Heart left ventricle (tissue), 16 donors: Measurements from ENCODE around the gene HTR2A. TPM values are rescaled to one million over a fixed set of nuclear protein-coding genes. Genes with fewer than 3 reads are reported as not detected.

ENCODE experiments used
- ATAC-seq, 4 donors: fragments of 200-7000 bp; cut with Tn5 transposase; one replicate each; pipeline ENCODE4 v1.9.1; 2020 to 2022; ENCODE audit warnings: moderate library complexity in 4 of 4, mild to moderate bottlenecking in 3 of 4, moderate number of reproducible peaks in 1 of 4
- DNase-seq, 5 donors: peaks; one replicate each; pipeline ENCODE4 v3.0.0-alpha.2; 2020
- H3K27ac ChIP-seq, 12 donors: fragments of 200-600 bp; sonication (generic) in 4 of 12; one replicate each; pipeline versions ENCODE4 v1.5.0 to v1.8.0; 2016 to 2022; ENCODE audit warnings: mild to moderate bottlenecking in 2 of 12
- H3K27me3 ChIP-seq, 9 donors: fragments of 200-600 bp; sonication (generic) in 2 of 9; one replicate each; pipeline versions ENCODE4 v1.5.1 to v1.8.0; 2016 to 2022; ENCODE audit warnings: mild to moderate bottlenecking in 3 of 9
- H3K36me3 ChIP-seq, 9 donors: fragments of 200-600 bp; sonication (generic) in 2 of 9; one replicate each; pipeline versions ENCODE4 v1.5.0 to v1.8.0; 2018 to 2022; ENCODE audit warnings: mild to moderate bottlenecking in 2 of 9
- H3K4me1 ChIP-seq, 12 donors: fragments of 200-600 bp; sonication (generic) in 4 of 12; one replicate each; pipeline versions ENCODE4 v1.5.0 to v1.8.0; 2016 to 2022; ENCODE audit warnings: mild to moderate bottlenecking in 3 of 12
- H3K4me3 ChIP-seq, 12 donors: fragments of 200-600 bp; sonication (generic) in 4 of 12; one replicate each; pipeline versions ENCODE4 v1.5.0 to v1.8.0; 2017 to 2022; ENCODE audit warnings: mild to moderate bottlenecking in 9 of 12, moderate library complexity in 4 of 12
- H3K9me3 ChIP-seq, 12 donors: fragments of 200-600 bp; sonication (generic) in 4 of 12; one replicate each; pipeline versions ENCODE4 v1.5.0 to v1.8.0; 2016 to 2022; ENCODE audit warnings: mild to moderate bottlenecking in 1 of 12
- CTCF ChIP-seq, 12 donors: fragments of 200-600 bp; sonication (generic) in 4 of 12; IDR thresholded peaks; one replicate each; pipeline versions ENCODE4 v1.5.0 to v1.8.0; 2018 to 2022; ENCODE audit warnings: antibody characterized with exemption in 12 of 12, mild to moderate bottlenecking in 5 of 12
- POLR2A ChIP-seq, 2 donors: fragments of 450-650 bp; IDR thresholded peaks; one replicate each; pipeline ENCODE4 v1.6.1; 2017; ENCODE audit warnings: antibody characterized with exemption in 2 of 2, mild to moderate bottlenecking in 2 of 2, moderate library complexity in 2 of 2
- WGBS, 4 donors: extraction: QIAGEN DNeasy Blood & Tissue Kit in 2 of 4; methylation state at CpG; one replicate each; pipeline versions ENCODE4 v1.1.5 to v1.1.7; 2013 to 2018; 5-methylcytosine and 5-hydroxymethylcytosine counted together
- intact Hi-C, 10 donors: fragments of 100-400 bp; cut with DNase I; formaldehyde crosslinking; loops; one replicate each; pipeline versions ENCODE4 v1.11.1 to v1.14.2; 2022
- polyA plus RNA-seq, 2 donors: library from polyadenylated mRNA; stranded (reverse); fragments of 200-250 nt; gene quantifications; one replicate each; pipeline ENCODE4 v1.2.3, GENCODE V29; 2013
- total RNA-seq, 9 donors: library from RNA; depleted of rRNA in 2 of 9; stranded (reverse); fragments of >200 nt in 2 of 9; fragmentation: NEBNext Ultra II Directional in 3 of 9; extraction: Animal tissue kit (Norgen Biotek cat#: 25700) in 3 of 9; gene quantifications; one replicate each; pipeline versions ENCODE4 v1.1.0 to v1.2.4, GENCODE V29; 2016 to 2023
- donor health status: ischemic (EF 13 %, LVEDD 7.1; RV severe dilation, severe dysfunction).
- donor health status: healthy with polysubstance abuse.
- donor health status: DM: no; HTN: yes; CAD: no.
- donor health status: DM: no; HTN: no; CAD: no.
- donor health status: ischemic (EF 25% LVEDD 6.9; RV normal size, moderate dysfunction).
- donor health status: ischemic (EF 25% LVEDD 5.7; RV mildly dilated, moderate dysfunction).
- donor health status: healthy.
- donor health status: DM: yes; HTN: yes; CAD: no.
- donor health status: ischemic (EF 35%, LVEDD 5.7; RV mildly dilated, moderate dysfunction).
- donor health status: nonischemic (EF 11% LVEDD 7.7; RV severe dilation, severe dysfunction).
- donor health status: DM: yes; HTN: yes; CAD: no.
- donor health status: PGD.
- donor health status: ischemic (EF 29% LVEDD 5.4; RV normal size, mild dysfunction).
- donor health status: nonischemic (EF 23%, LVEDD 6.1; RV moderate dilation, normal function).

HTR2A gene
- total and polyA plus RNA-seq, 11 donors: 0.04 to 0.41 (median 0.19) TPM; not detected in 5

GRCh38 chr13:46884531-46884930, 12.3 kb downstream of the HTR2A start:
- no peak overlapping the region for H3K4me3 ChIP-seq
- H3K27ac ChIP-seq: no peak overlapping the region
- intact Hi-C loops: no loop called here
- WGBS, 4 donors: 90 to 97% (median 96%) methylated on average over 3 of the region's 3 CpGs
- no peak for DNase-seq
- peaks cover 0 to 20% (median 0%) of the 10 kb centered on the region in 9 donors for H3K27me3 ChIP-seq
- no peaks in the 10 kb centered on the region for H3K4me1 ChIP-seq
- no peaks in the 10 kb centered on the region for H3K9me3 ChIP-seq
- no peak for ATAC-seq
- no peaks in the 10 kb centered on the region for H3K36me3 ChIP-seq
- TF ChIP-seq CTCF (IDR thresholded peaks at IDR 0.05) (no peak), POLR2A (IDR thresholded peaks at IDR 0.05) (no peak)

- no peak for TF ChIP-seq POLR2A (IDR thresholded peaks at IDR 0.05)
- DNase-seq (no peak), ATAC-seq (no peak)
- WGBS, 4 donors: 14 to 53% (median 32%) methylated on average over 2 of the region's 2 CpGs
- intact Hi-C loops: no loop called here
- H3K27me3 ChIP-seq: peaks cover 0 to 25% (median 0%) of the 10 kb centered on the region in 9 donors
- no peak overlapping the region for H3K4me3 ChIP-seq
- no peaks in the 10 kb centered on the region for H3K9me3 ChIP-seq
- H3K27ac ChIP-seq: no peak overlapping the region
- H3K36me3 ChIP-seq: no peaks in the 10 kb centered on the region
- no peaks in the 10 kb centered on the region for H3K4me1 ChIP-seq
These were observed 15.2 kb downstream of the HTR2A start for GRCh38 chr13:46881621-46882020.

GRCh38 chr13:46874006-46874405, 22.8 kb downstream of the HTR2A start:
- Histone ChIP-seq H3K27me3 (peaks cover 0 to 4% (median 0%) of the 10 kb centered on the region in 9 donors), H3K4me1 (no peaks in the 10 kb centered on the region), H3K36me3 (no peaks in the 10 kb centered on the region), H3K27ac (no peak overlapping the region), H3K9me3 (no peaks in the 10 kb centered on the region), H3K4me3 (no peak overlapping the region)
- intact Hi-C loops: no loop called here
- DNase-seq: no peak
- ATAC-seq: no peak
- 65 to 76% (median 68%) methylated on average over 5 of the region's 5 CpGs for WGBS, 4 donors
- TF ChIP-seq POLR2A (IDR thresholded peaks at IDR 0.05) (no peak), CTCF (IDR thresholded peaks at IDR 0.05) (no peak)

- H3K4me1 ChIP-seq: no peaks in the 10 kb centered on the region
- H3K36me3 ChIP-seq: no peaks in the 10 kb centered on the region
- H3K9me3 ChIP-seq: no peaks in the 10 kb centered on the region
- intact Hi-C loops: no loop called here
- DNase-seq: no peak
- WGBS, 4 donors: 40 to 48% (median 44%) methylated on average over 2 of the region's 2 CpGs
- ATAC-seq: no peak
- H3K4me3 ChIP-seq: no peak overlapping the region
- TF ChIP-seq CTCF (IDR thresholded peaks at IDR 0.05) (no peak), POLR2A (IDR thresholded peaks at IDR 0.05) (no peak)
- no peak overlapping the region for H3K27ac ChIP-seq
- H3K27me3 ChIP-seq: peaks cover 0 to 7% (median 0%) of the 10 kb centered on the region in 9 donors
These were observed 25.3 kb downstream of the HTR2A start for GRCh38 chr13:46871557-46871956.

- no peak overlapping the region for H3K4me3 ChIP-seq
- H3K9me3 ChIP-seq: no peaks in the 10 kb centered on the region
- peaks cover 0 to 7% (median 0%) of the 10 kb centered on the region in 9 donors for H3K27me3 ChIP-seq
- no peak for ATAC-seq
- peaks cover 0 to 16% (median 0%) of the 10 kb centered on the region in 12 donors for H3K4me1 ChIP-seq
- TF ChIP-seq POLR2A (IDR thresholded peaks at IDR 0.05): no peak
- no peak for TF ChIP-seq CTCF (IDR thresholded peaks at IDR 0.05)
- H3K27ac ChIP-seq: no peak overlapping the region
- intact Hi-C loops: no loop called here
- 69 to 74% (median 73%) methylated on average over 2 of the region's 2 CpGs for WGBS, 4 donors
- no peaks in the 10 kb centered on the region for H3K36me3 ChIP-seq
- no peak for DNase-seq
These were observed 28.8 kb downstream of the HTR2A start for GRCh38 chr13:46868091-46868490.
